ENCODE data around the gene PTX4.

PTX4 gene

DNA sequence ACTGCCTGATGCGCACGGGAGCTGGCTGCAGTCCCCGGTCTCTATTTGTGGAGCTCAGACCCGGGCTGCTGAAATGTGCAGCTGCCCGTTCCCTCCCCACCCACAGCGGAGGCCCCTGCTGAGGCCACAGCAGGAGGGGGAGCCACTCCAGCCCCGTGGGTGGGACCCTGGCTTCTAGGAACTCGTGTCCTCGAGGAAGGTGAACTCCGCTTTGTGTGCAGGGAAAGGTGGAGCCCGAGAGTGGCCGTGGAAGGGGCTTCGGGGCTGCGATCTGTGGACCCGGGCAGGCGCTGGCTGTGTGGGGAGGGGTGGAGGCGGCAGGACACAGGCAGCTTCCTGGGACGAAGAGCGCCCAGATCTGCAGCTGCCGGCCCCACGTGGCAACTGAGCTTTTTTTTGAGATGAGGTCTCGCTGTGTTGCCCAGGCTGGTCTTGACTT is 47.3 kb downstream of the PTX4 start:
- TF ChIP-seq, protein P1, sequence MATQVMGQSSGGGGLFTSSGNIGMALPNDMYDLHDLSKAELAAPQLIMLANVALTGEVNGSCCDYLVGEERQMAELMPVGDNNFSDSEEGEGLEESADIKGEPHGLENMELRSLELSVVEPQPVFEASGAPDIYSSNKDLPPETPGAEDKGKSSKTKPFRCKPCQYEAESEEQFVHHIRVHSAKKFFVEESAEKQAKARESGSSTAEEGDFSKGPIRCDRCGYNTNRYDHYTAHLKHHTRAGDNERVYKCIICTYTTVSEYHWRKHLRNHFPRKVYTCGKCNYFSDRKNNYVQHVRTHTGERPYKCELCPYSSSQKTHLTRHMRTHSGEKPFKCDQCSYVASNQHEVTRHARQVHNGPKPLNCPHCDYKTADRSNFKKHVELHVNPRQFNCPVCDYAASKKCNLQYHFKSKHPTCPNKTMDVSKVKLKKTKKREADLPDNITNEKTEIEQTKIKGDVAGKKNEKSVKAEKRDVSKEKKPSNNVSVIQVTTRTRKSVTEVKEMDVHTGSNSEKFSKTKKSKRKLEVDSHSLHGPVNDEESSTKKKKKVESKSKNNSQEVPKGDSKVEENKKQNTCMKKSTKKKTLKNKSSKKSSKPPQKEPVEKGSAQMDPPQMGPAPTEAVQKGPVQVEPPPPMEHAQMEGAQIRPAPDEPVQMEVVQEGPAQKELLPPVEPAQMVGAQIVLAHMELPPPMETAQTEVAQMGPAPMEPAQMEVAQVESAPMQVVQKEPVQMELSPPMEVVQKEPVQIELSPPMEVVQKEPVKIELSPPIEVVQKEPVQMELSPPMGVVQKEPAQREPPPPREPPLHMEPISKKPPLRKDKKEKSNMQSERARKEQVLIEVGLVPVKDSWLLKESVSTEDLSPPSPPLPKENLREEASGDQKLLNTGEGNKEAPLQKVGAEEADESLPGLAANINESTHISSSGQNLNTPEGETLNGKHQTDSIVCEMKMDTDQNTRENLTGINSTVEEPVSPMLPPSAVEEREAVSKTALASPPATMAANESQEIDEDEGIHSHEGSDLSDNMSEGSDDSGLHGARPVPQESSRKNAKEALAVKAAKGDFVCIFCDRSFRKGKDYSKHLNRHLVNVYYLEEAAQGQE (IDR thresholded peaks at IDR 0.05; ENCODE audit: insufficient read depth in 1 of 2, low read depth in 2 of 2, low read length in 2 of 2), result no peak
- TF ChIP-seq FOXP2 (optimal IDR thresholded peaks at IDR 0.05; ENCODE audit: borderline replicate concordance, extremely low read depth, extremely low read length, insufficient read depth) (no peak), TAF1 (IDR thresholded peaks at IDR 0.05; ENCODE audit: borderline replicate concordance, insufficient read depth, low read length) (no peak), POLR2AphosphoS5 (IDR thresholded peaks at IDR 0.05; ENCODE audit: low read depth, low read length) (no peak), SIN3A (IDR thresholded peaks at IDR 0.05; ENCODE audit: borderline replicate concordance, insufficient read depth, low read length) (no peak)

DNA sequence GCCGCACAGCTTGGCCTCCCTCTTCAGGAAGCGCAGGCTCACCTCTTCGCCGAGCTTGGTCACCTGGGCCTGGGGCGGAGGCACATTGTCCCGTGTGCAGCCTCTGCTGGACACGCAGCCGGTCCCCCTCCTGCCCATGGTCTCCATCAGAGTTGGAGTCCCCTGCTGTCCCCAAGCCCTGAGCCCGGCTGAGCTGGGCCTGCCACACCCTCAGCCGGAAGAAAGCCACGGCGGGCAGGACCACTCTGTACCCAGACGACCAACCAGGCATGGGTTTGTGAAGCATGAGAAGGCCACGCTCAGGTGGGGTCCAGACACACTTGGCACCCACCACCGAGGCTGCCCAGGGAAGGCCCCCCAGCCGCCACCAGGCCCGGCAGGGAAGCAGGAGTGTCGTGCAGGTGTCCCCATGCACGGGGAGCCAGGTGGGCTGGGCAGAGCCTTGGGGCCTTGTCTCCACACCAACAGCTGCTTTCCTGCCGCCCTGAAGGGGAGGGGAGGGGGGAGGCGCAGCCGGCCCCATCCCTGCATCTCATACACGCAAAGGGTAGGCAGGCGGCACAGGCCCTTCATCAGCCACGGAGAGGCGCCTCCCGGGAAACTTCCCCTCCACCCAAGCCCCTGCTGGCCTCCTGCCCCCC is 49.6 kb downstream of the PTX4 start:
- TF ChIP-seq, protein P1 (IDR thresholded peaks at IDR 0.05; ENCODE audit: insufficient read depth in 1 of 2, low read depth in 2 of 2, low read length in 2 of 2), result no peak

DNA sequence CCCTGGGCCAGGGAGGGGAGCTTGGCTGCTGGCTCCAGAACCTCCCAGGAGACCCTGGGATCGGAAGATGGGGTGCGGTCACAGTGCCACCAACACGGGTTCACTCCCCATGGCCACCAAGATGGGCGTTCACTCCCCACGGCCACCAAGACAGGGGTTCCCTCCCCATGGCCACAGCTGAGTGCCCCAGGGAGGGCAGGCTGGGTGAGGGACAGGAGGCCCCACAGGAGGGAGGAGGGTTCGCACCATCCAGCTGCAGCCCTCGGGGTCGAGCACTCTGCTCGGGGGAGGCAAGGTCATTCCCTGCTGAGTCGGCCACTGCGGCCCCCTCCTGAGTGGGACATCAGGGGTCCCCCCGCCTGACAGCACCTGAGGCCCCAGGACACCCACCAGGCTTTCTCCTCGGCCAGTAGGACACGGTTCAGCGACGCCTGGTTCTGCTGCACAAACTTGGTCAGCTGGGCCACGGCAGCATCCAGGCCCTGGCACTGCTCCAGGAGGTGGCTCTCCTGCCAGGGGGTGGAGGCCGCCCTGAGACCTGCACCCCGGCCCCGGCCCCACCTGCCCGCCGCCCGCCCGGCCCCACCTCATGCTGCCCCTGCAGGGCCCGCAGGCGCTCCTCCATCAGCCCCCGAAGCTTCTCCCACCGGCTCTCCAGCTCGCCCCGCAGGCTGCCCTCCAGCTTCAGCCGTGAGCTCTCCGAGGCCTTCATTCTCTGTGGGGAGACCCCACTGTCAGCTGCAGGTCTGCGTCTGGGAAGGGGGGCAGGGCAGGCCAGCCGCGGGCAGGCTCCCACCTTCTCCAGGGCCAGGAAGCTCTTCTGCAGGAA is 50.3 kb downstream of the PTX4 start:
- TF ChIP-seq FOXP2 (optimal IDR thresholded peaks at IDR 0.05; ENCODE audit: borderline replicate concordance, extremely low read depth, extremely low read length, insufficient read depth), result no peak
- no peak for TF ChIP-seq TAF1 (IDR thresholded peaks at IDR 0.05; ENCODE audit: borderline replicate concordance, insufficient read depth, low read length)
- no peak for TF ChIP-seq SIN3A (IDR thresholded peaks at IDR 0.05; ENCODE audit: borderline replicate concordance, insufficient read depth, low read length)
- TF ChIP-seq, protein P1 (IDR thresholded peaks at IDR 0.05; ENCODE audit: insufficient read depth in 1 of 2, low read depth in 2 of 2, low read length in 2 of 2), result no peak
- no peak for TF ChIP-seq POLR2AphosphoS5 (IDR thresholded peaks at IDR 0.05; ENCODE audit: low read depth, low read length)

DNA sequence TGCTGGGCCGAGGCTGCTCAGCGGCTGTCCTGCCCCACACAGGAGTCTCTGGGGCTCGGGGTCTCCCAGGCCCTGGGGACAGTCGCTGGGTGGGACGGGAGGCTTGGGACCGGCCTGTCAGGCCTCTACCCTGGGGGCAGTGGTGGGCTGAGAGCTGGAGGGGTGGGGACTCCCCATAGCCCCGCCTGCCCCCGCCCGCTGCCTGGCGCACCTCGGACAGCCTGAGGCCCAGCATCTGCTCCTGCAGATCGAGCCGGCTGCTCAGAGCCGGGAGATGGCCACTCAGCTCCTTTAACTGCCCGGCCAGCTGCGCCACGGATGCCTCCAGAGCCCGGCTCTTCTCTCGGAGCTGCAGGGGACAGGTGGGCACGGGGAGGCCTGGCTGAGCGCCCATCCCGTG is 51.1 kb downstream of the PTX4 start:
- TF ChIP-seq FOXP2 (optimal IDR thresholded peaks at IDR 0.05; ENCODE audit: borderline replicate concordance, extremely low read depth, extremely low read length, insufficient read depth) (no peak), TAF1 (IDR thresholded peaks at IDR 0.05; ENCODE audit: borderline replicate concordance, insufficient read depth, low read length) (no peak), SIN3A (IDR thresholded peaks at IDR 0.05; ENCODE audit: borderline replicate concordance, insufficient read depth, low read length) (no peak), POLR2AphosphoS5 (IDR thresholded peaks at IDR 0.05; ENCODE audit: low read depth, low read length) (no peak)
- TF ChIP-seq, protein P1 (IDR thresholded peaks at IDR 0.05; ENCODE audit: insufficient read depth in 1 of 2, low read depth in 2 of 2, low read length in 2 of 2), result no peak

All from PFSK-1 (cell line).